HL-60 (cell line): ENCODE measurements around the gene AMPD1.

Experiments
- DNase-seq, 2 experiments: peaks; one replicate each; pipeline ENCODE4 v3.0.0-alpha.2; 2010 to 2020; ENCODE audit warnings: low read depth in 1 of 2, low spot score in 1 of 2
- H3K27ac ChIP-seq: fragments of 250-450 bp; sonication (Bioruptor Pico); replicated peaks from 2 replicates; pipeline ENCODE4 v1.5.1; 2020; ENCODE audit warnings: mild to moderate bottlenecking, moderate library complexity
- H3K27me3 ChIP-seq: fragments of 250-450 bp; sonication (Bioruptor Pico); 2 replicates; pipeline ENCODE4 v1.5.1; 2021; ENCODE audit warnings: mild to moderate bottlenecking, moderate library complexity; ENCODE audit not compliant: insufficient read depth, poor library complexity, severe bottlenecking
- H3K4me3 ChIP-seq: replicated peaks from 2 replicates; pipeline ENCODE4 v1.5.1; 2011; ENCODE audit warnings: mild to moderate bottlenecking, control low read depth, low read length; ENCODE audit not compliant: insufficient read depth
- GABPA ChIP-seq: IDR thresholded peaks from 2 replicates; pipeline ENCODE4 v1.6.1; 2012; ENCODE audit warnings: low read depth
- POLR2AphosphoS5 ChIP-seq: IDR thresholded peaks from 2 replicates; pipeline ENCODE4 v1.6.1; 2012; ENCODE audit warnings: low read depth
- SPI1 ChIP-seq: IDR thresholded peaks from 2 replicates; pipeline ENCODE4 v1.6.1; 2012; ENCODE audit warnings: low read depth, mild to moderate bottlenecking, borderline replicate concordance
- TF ChIP-seq, protein P1 (sequence below): IDR thresholded peaks from one replicate; pipeline ENCODE4 v1.5.1; 2011; ENCODE audit warnings: low read length, control low read depth, inconsistent platforms; ENCODE audit not compliant: insufficient read depth
- TF ChIP-seq, protein P2 (sequence below): IDR thresholded peaks from 2 replicates; pipeline ENCODE4 v1.6.1; 2012; ENCODE audit warnings: low read depth; ENCODE audit not compliant: insufficient replicate concordance

AMPD1 gene

DNA sequence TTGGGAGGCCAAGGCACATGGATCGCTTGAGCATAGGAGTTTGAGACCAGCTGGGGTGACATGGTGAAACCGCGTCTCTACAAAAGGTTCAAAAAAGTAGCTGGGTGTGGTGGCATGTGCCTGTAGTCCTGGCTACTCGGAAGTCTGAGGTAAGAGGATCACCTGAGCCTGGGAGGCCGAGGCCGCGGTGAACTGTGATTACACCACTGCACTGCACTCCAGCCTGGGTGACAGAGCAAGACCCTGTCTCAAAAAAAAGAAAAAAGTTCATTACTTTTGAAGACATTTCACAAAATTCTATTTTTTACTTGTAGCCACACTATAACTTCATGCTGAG is 23.4 kb downstream of the AMPD1 start:
- no peak for DNase-seq
- Histone ChIP-seq H3K27ac (no peak overlapping the region), H3K27me3 (peaks cover 7% of the 10 kb centered on the region), H3K4me3 (no peak overlapping the region)
- TF ChIP-seq, protein P1, sequence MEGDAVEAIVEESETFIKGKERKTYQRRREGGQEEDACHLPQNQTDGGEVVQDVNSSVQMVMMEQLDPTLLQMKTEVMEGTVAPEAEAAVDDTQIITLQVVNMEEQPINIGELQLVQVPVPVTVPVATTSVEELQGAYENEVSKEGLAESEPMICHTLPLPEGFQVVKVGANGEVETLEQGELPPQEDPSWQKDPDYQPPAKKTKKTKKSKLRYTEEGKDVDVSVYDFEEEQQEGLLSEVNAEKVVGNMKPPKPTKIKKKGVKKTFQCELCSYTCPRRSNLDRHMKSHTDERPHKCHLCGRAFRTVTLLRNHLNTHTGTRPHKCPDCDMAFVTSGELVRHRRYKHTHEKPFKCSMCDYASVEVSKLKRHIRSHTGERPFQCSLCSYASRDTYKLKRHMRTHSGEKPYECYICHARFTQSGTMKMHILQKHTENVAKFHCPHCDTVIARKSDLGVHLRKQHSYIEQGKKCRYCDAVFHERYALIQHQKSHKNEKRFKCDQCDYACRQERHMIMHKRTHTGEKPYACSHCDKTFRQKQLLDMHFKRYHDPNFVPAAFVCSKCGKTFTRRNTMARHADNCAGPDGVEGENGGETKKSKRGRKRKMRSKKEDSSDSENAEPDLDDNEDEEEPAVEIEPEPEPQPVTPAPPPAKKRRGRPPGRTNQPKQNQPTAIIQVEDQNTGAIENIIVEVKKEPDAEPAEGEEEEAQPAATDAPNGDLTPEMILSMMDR: no peak
- TF ChIP-seq, protein P2, sequence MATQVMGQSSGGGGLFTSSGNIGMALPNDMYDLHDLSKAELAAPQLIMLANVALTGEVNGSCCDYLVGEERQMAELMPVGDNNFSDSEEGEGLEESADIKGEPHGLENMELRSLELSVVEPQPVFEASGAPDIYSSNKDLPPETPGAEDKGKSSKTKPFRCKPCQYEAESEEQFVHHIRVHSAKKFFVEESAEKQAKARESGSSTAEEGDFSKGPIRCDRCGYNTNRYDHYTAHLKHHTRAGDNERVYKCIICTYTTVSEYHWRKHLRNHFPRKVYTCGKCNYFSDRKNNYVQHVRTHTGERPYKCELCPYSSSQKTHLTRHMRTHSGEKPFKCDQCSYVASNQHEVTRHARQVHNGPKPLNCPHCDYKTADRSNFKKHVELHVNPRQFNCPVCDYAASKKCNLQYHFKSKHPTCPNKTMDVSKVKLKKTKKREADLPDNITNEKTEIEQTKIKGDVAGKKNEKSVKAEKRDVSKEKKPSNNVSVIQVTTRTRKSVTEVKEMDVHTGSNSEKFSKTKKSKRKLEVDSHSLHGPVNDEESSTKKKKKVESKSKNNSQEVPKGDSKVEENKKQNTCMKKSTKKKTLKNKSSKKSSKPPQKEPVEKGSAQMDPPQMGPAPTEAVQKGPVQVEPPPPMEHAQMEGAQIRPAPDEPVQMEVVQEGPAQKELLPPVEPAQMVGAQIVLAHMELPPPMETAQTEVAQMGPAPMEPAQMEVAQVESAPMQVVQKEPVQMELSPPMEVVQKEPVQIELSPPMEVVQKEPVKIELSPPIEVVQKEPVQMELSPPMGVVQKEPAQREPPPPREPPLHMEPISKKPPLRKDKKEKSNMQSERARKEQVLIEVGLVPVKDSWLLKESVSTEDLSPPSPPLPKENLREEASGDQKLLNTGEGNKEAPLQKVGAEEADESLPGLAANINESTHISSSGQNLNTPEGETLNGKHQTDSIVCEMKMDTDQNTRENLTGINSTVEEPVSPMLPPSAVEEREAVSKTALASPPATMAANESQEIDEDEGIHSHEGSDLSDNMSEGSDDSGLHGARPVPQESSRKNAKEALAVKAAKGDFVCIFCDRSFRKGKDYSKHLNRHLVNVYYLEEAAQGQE: no peak
- no peak for TF ChIP-seq SPI1
- no peak for TF ChIP-seq POLR2AphosphoS5
- no peak for TF ChIP-seq GABPA

DNA sequence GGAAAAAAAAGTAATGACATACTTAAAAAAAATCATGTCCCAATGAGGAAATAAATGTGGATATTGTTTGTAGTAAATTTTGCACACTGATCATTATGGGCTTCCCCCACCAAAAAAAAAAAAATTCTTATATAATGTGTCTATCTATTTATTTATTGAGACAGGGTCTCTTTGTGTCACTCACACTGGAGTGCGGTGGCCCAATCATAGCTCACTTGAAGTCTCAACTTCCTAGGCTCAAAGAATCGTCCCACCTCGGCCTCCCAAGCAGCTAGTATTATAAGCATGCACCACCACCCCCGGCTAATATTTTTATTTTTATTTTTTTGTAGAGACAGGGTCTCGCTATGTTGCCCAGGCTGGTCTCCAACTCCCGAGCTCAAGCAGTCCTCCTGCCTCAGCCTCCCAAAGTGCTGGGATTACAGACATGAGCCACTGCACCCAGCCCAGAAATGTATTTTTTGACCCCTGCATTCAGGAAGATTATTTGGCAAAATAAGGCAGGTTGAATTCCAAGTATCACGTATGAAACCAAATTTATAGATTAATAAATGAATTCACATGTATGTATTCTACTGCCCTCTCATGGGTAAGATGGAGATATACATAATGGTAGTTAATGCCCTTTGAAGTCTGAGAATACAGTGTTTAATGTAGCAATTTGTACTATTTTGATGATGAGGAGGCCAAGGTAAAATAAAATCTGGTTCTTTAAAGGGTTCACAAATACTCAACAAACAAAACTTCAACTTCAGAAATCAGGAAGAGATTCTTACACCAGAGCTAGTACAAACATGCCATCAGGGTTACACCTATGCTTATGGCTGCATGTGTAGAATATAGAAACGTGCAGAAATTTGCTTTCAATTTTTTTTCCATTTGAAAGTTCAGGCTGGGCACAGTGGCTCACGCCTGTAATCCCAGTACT is 24.1 kb downstream of the AMPD1 start:
- H3K27ac ChIP-seq: no peak overlapping the region
- H3K4me3 ChIP-seq: no peak overlapping the region
- TF ChIP-seq, protein P2: no peak
- TF ChIP-seq SPI1: no peak
- TF ChIP-seq, protein P1: no peak
- no peak for TF ChIP-seq POLR2AphosphoS5
- TF ChIP-seq GABPA: no peak
- DNase-seq: no peak
- H3K27me3 ChIP-seq: peaks cover 7% of the 10 kb centered on the region

DNA sequence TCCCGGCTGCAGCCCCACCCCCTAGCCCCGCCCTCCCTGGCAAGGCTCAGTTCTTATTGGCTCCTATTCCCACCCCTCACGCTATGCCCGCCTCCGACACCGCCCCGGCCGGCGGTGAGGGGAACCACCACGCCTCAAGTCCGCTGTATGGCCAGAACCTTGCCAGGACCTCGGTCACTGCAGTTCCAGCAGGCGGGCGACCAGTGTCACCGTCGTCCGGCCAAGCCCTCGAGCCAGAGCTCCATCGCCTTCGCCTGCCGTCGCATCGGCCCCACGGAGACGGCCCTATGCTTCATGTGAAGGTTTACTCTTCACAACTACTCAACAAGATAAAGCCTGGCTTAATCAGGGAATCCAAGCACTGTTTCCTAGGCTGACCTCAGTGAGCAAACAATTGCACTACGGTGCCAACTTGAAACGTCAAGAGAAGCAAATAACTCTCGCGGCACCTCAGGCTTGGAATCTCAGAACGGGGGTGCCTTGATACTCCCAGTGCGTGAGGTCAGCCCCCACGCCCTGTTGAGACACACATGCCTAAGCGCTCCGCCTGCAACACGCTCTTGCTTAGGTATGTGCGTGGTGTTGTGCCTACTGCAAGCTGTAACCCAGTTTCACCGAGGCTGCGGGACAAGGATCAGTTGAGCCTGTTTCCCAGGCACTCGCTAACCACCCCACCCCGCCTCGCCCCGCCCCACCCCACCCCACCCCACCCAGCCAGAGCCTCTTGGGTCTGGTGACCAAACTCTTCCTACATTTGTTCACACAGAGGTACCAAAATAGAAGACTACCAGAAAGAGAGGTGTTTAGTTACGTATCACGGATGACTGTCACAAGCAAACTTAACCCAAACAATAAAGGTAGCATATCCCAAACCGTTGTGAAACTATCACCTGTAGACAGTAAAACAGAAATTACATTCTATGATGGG is 25.0 kb downstream of the AMPD1 start:
- no peak overlapping the region for H3K27ac ChIP-seq
- H3K4me3 ChIP-seq: peak overlapping the region; percentile 81
- H3K27me3 ChIP-seq: peaks cover 7% of the 10 kb centered on the region
- TF ChIP-seq SPI1 (no peak), POLR2AphosphoS5 (no peak), GABPA (no peak)
- TF ChIP-seq, protein P1: no peak
- TF ChIP-seq, protein P2: no peak
- peak; percentile 57 to 74 for DNase-seq
